Measurements from ENCODE around the gene NDUFAF2.

NDUFAF2 gene

GRCh38 chr5:61159836-61160235 lies 214.8 kb downstream of the NDUFAF2 start:
- no CpG with 5 or more reads among the region's 4 CpGs for WGBS, 2 donors (ENCODE audit: extremely low coverage in 2 of 2, insufficient read length in 2 of 2, insufficient replicate concordance in 1 of 2)
- H2BK12ac ChIP-seq (ENCODE audit: low read length) = no peak overlapping the region
- peaks cover 2 to 4% of the 10 kb centered on the region in 2 donors for H3K4me1 ChIP-seq (ENCODE audit: control insufficient read depth in 2 of 2, insufficient read depth in 1 of 2, low read depth in 1 of 2, low read length in 2 of 2)
- H3K9ac ChIP-seq (ENCODE audit: low read depth, low read length, poor library complexity) = no peak overlapping the region
- H3K4me2 ChIP-seq (ENCODE audit: insufficient read depth, low read length, poor library complexity, severe bottlenecking) = no peak overlapping the region
- H3K14ac ChIP-seq (ENCODE audit: low read length) = no peak overlapping the region
- H3K18ac ChIP-seq (ENCODE audit: low read length) = no peak overlapping the region
- peaks cover 0 to 23% of the 10 kb centered on the region in 2 donors for H3K9me3 ChIP-seq (replicated peaks in 1 of 2; ENCODE audit: control insufficient read depth in 2 of 2, insufficient read depth in 1 of 2, low read depth in 1 of 2, low read length in 2 of 2)
- no peak overlapping the region for H2BK5ac ChIP-seq (ENCODE audit: low read length)
- H3K36me3 ChIP-seq (replicated peaks in 1 of 2; ENCODE audit: control insufficient read depth in 2 of 2, insufficient read depth in 2 of 2, low read length in 2 of 2) = peaks cover 3 to 58% of the 10 kb centered on the region in 2 donors
- no peak overlapping the region for H4K8ac ChIP-seq (ENCODE audit: low read depth, low read length)
- no peak overlapping the region for H4K91ac ChIP-seq (ENCODE audit: low read depth, low read length, poor library complexity)
- no peak overlapping the region for H3K27ac ChIP-seq (replicated peaks; ENCODE audit: low read length)
- no peak for DNase-seq (ENCODE audit: low spot score)
- H2BK120ac ChIP-seq (ENCODE audit: low read depth, low read length) = no peak overlapping the region
- no peak overlapping the region for H2AFZ ChIP-seq (ENCODE audit: low read length)
- no peak overlapping the region for H3K23ac ChIP-seq (ENCODE audit: low read depth, low read length, poor library complexity)
- no peak overlapping the region for H2AK5ac ChIP-seq (ENCODE audit: low read depth, low read length)
- no peak overlapping the region for H2BK15ac ChIP-seq (ENCODE audit: low read length)
- no peak overlapping the region for H3K4ac ChIP-seq (ENCODE audit: low read length)
- peaks cover 8% of the 10 kb centered on the region for H3K79me1 ChIP-seq (ENCODE audit: low read depth, low read length)
- H3K4me3 ChIP-seq (ENCODE audit: low read length in 2 of 2) = no peak overlapping the region
- H3K27me3 ChIP-seq (ENCODE audit: control insufficient read depth in 3 of 3, insufficient read depth in 3 of 3, low read depth in 1 of 3, low read length in 3 of 3) = no peaks in the 10 kb centered on the region

- WGBS, 2 donors (ENCODE audit: extremely low coverage in 2 of 2, insufficient read length in 2 of 2, insufficient replicate concordance in 1 of 2) = no CpG with 5 or more reads among the region's 3 CpGs
- Histone ChIP-seq H3K27ac (replicated peaks; ENCODE audit: low read length) (no peak overlapping the region), H3K4me3 (ENCODE audit: low read length in 2 of 2) (peak overlapping the region in 1 of 2 donors; percentile 62)
Observed at GRCh38 chr5:61160497-61160896, 215.5 kb downstream of the NDUFAF2 start.

GRCh38 chr5:61162010-61162831 lies 217.2 kb downstream of the NDUFAF2 start, which contains the start of gene SMIM15:
Gene SMIM15, minus strand, starts transcription at chr5:61162468. Its CDS starts 2,297 bp downstream, at chr5:61160171.
- Histone ChIP-seq H3K27ac (replicated peaks; ENCODE audit: low read length) (peak within 1 kb of the TSS; percentile 70), H3K23ac (ENCODE audit: low read depth, low read length, poor library complexity) (peak within 1 kb of the TSS; percentile 90), H2AK5ac (ENCODE audit: low read depth, low read length) (peak within 1 kb of the TSS; percentile 82), H3K4ac (ENCODE audit: low read length) (peak within 1 kb of the TSS; percentile 77), H3K9ac (ENCODE audit: low read depth, low read length, poor library complexity) (peak within 1 kb of the TSS; percentile 97), H3K36me3 (replicated peaks in 1 of 2; ENCODE audit: control insufficient read depth in 2 of 2, insufficient read depth in 2 of 2, low read length in 2 of 2) (peaks cover 3 to 44% of the 10 kb centered on the region in 2 donors), H3K9me3 (replicated peaks in 1 of 2; ENCODE audit: control insufficient read depth in 2 of 2, insufficient read depth in 1 of 2, low read depth in 1 of 2, low read length in 2 of 2) (peaks cover 0 to 14% of the 10 kb centered on the region in 2 donors), H3K4me2 (ENCODE audit: insufficient read depth, low read length, poor library complexity, severe bottlenecking) (peak within 1 kb of the TSS; percentile 73), H2BK15ac (ENCODE audit: low read length) (peak within 1 kb of the TSS; percentile 52), H2AFZ (ENCODE audit: low read length) (peak within 1 kb of the TSS; percentile 97), H4K8ac (ENCODE audit: low read depth, low read length) (peak within 1 kb of the TSS; percentile 84), H2BK5ac (ENCODE audit: low read length) (peak within 1 kb of the TSS; percentile 67), H2BK12ac (ENCODE audit: low read length) (no peak within 1 kb of the TSS), H3K4me1 (ENCODE audit: control insufficient read depth in 2 of 2, insufficient read depth in 1 of 2, low read depth in 1 of 2, low read length in 2 of 2) (peaks cover 2 to 4% of the 10 kb centered on the region in 2 donors), H3K27me3 (ENCODE audit: control insufficient read depth in 3 of 3, insufficient read depth in 3 of 3, low read depth in 1 of 3, low read length in 3 of 3) (no peaks in the 10 kb centered on the region), H3K4me3 (ENCODE audit: low read length in 2 of 2) (peak within 1 kb of the TSS; percentile 62 to 94), H3K79me1 (ENCODE audit: low read depth, low read length) (peaks cover 8% of the 10 kb centered on the region), H2BK120ac (ENCODE audit: low read depth, low read length) (no peak within 1 kb of the TSS), H3K14ac (ENCODE audit: low read length) (peak within 1 kb of the TSS; percentile 96), H3K18ac (ENCODE audit: low read length) (peak within 1 kb of the TSS; percentile 98), H4K91ac (ENCODE audit: low read depth, low read length, poor library complexity) (peak within 1 kb of the TSS; percentile 56)
- peak; percentile 76 for DNase-seq (ENCODE audit: low spot score)
- whole genome bisulfite sequencing, 2 donors (ENCODE audit: extremely low coverage in 2 of 2, insufficient read length in 2 of 2, insufficient replicate concordance in 1 of 2) = no CpG with 5 or more reads among the region's 73 CpGs

More at GRCh38 chr5:61160497-61160896, 215.5 kb downstream of the NDUFAF2 start:
- Histone ChIP-seq H2AFZ (ENCODE audit: low read length) (no peak overlapping the region), H4K91ac (ENCODE audit: low read depth, low read length, poor library complexity) (no peak overlapping the region), H2BK12ac (ENCODE audit: low read length) (no peak overlapping the region), H3K4me1 (ENCODE audit: control insufficient read depth in 2 of 2, insufficient read depth in 1 of 2, low read depth in 1 of 2, low read length in 2 of 2) (peaks cover 2 to 4% of the 10 kb centered on the region in 2 donors), H2BK15ac (ENCODE audit: low read length) (no peak overlapping the region), H3K79me1 (ENCODE audit: low read depth, low read length) (peaks cover 8% of the 10 kb centered on the region), H2BK120ac (ENCODE audit: low read depth, low read length) (no peak overlapping the region), H3K9ac (ENCODE audit: low read depth, low read length, poor library complexity) (no peak overlapping the region), H3K23ac (ENCODE audit: low read depth, low read length, poor library complexity) (no peak overlapping the region), H3K4me2 (ENCODE audit: insufficient read depth, low read length, poor library complexity, severe bottlenecking) (no peak overlapping the region), H3K9me3 (replicated peaks in 1 of 2; ENCODE audit: control insufficient read depth in 2 of 2, insufficient read depth in 1 of 2, low read depth in 1 of 2, low read length in 2 of 2) (peaks cover 0 to 24% of the 10 kb centered on the region in 2 donors), H3K14ac (ENCODE audit: low read length) (no peak overlapping the region), H3K18ac (ENCODE audit: low read length) (no peak overlapping the region), H3K36me3 (replicated peaks in 1 of 2; ENCODE audit: control insufficient read depth in 2 of 2, insufficient read depth in 2 of 2, low read length in 2 of 2) (peaks cover 3 to 58% of the 10 kb centered on the region in 2 donors), H4K8ac (ENCODE audit: low read depth, low read length) (no peak overlapping the region), H3K27me3 (ENCODE audit: control insufficient read depth in 3 of 3, insufficient read depth in 3 of 3, low read depth in 1 of 3, low read length in 3 of 3) (no peaks in the 10 kb centered on the region), H3K4ac (ENCODE audit: low read length) (no peak overlapping the region), H2BK5ac (ENCODE audit: low read length) (no peak overlapping the region), H2AK5ac (ENCODE audit: low read depth, low read length) (no peak overlapping the region)
- DNase-seq (ENCODE audit: low spot score) = no peak
